ENCODE results near the gene NLK. TPM values are rescaled to one million over a fixed set of nuclear protein-coding genes. Genes with fewer than 3 reads are reported as not detected.
"Not testable (repeated sequence)": the region's sequence is repeated elsewhere in the genome, so short reads cannot be mapped to it uniquely, and the experiment has no call there.

The NLK gene
- total and polyA plus RNA-seq, 2 of the 4 experiments (the other 2 are of a cell fraction) = 15.3 to 23.3 TPM

GRCh38 chr17:28035884-28036283, 6.6 kb upstream of the NLK start:
- CTCF ChIA-PET; H2BK20ac ChIP-seq (ENCODE audit: low read depth, low read length); H4K91ac ChIP-seq (ENCODE audit: insufficient read depth, low read depth, low read length); intact Hi-C loops (cut with micrococcal nuclease); H3K79me1 ChIP-seq (ENCODE audit: low read depth in 1 of 2, low read length in 2 of 2); H3K56ac ChIP-seq (ENCODE audit: extremely low read depth, insufficient read depth, low read length); H3K9me1 ChIP-seq (ENCODE audit: insufficient read depth, low read length); H3K9ac ChIP-seq (ENCODE audit: low read depth, low read length); dilution Hi-C loops (cut with HindIII; ENCODE audit: low sequenced_read_pairs, unreplicated experiment); H3K4me1 ChIP-seq (ENCODE audit: control insufficient read depth, insufficient read depth, low read length); BruUV-seq (replicated peaks); H2AK9ac ChIP-seq (replicated peaks; ENCODE audit: low read depth, low read length, poor library complexity); H2AK5ac ChIP-seq (ENCODE audit: low read depth, low read length); in situ Hi-C loops (cut with MboI; ENCODE audit: low sequenced_read_pairs); H4K20me1 ChIP-seq (ENCODE audit: insufficient read depth, low read length); H3K36me3 ChIP-seq (ENCODE audit: control insufficient read depth, insufficient read depth, low read length); H3K9me3 ChIP-seq (ENCODE audit: control insufficient read depth, insufficient read depth, low read length); H3K18ac ChIP-seq (ENCODE audit: low read depth, low read length); H3K27me3 ChIP-seq (ENCODE audit: control insufficient read depth, insufficient read depth, low read length); H4K5ac ChIP-seq (ENCODE audit: low read depth, low read length); H2BK5ac ChIP-seq (ENCODE audit: low read depth, low read length, poor library complexity, severe bottlenecking); H3K4ac ChIP-seq (ENCODE audit: low read depth, low read length); H2AFZ ChIP-seq (replicated peaks; ENCODE audit: low read length, poor library complexity); H2BK15ac ChIP-seq (ENCODE audit: low read depth, low read length); H2BK120ac ChIP-seq (ENCODE audit: low read depth, low read length); H3K27ac ChIP-seq (ENCODE audit: insufficient read depth, low read length); H3K4me2 ChIP-seq (ENCODE audit: low read depth, low read length); ATAC-seq (ENCODE audit: low read depth); H3K14ac ChIP-seq (replicated peaks; ENCODE audit: low read depth, low read length); H4K8ac ChIP-seq (ENCODE audit: low read depth in 2 of 2, low read length in 2 of 2); DNase-seq; H3K23ac ChIP-seq (ENCODE audit: low read depth, low read length); H3K4me3 ChIP-seq (ENCODE audit: insufficient read depth, low read depth, low read length); POLR2A ChIA-PET (ENCODE audit: unreplicated experiment): not testable (repeated sequence)
- WGBS, 2 experiments (ENCODE audit: extremely low coverage in 2 of 2, insufficient read length in 1 of 2) = no CpG with 5 or more reads among the region's 2 CpGs

Data from IMR-90 (cell line).